Sigmoid colon (tissue), 7 donors: Measurements from ENCODE around the gene CCDC85C. TPM values are rescaled to one million over a fixed set of nuclear protein-coding genes. Genes with fewer than 3 reads are reported as not detected.

Experiments
- DNase-seq: peaks from one replicate; pipeline ENCODE4 v3.0.0-alpha.2; 2019
- H3K27ac ChIP-seq, 4 donors: fragments of 200-600 bp; sonication (generic); one replicate each; pipeline ENCODE4 v1.5.1; 2016 to 2019; ENCODE audit warnings: mild to moderate bottlenecking in 1 of 4
- H3K27me3 ChIP-seq, 3 donors: fragments of 200-600 bp; sonication (generic); one replicate each; pipeline ENCODE4 v1.5.1; 2019; ENCODE audit warnings: mild to moderate bottlenecking in 1 of 3
- H3K36me3 ChIP-seq, 4 donors: fragments of 200-600 bp; sonication (generic); one replicate each; pipeline ENCODE4 v1.5.1; 2016 to 2019
- H3K4me1 ChIP-seq, 4 donors: fragments of 200-600 bp; sonication (generic); one replicate each; pipeline ENCODE4 v1.5.1; 2017 to 2019
- H3K4me3 ChIP-seq, 4 donors: fragments of 200-600 bp; sonication (generic); one replicate each; pipeline ENCODE4 v1.5.1; 2017 to 2019; ENCODE audit warnings: mild to moderate bottlenecking in 2 of 4, moderate library complexity in 1 of 4
- H3K9me3 ChIP-seq, 4 donors: fragments of 200-600 bp in 3 of 4; sonication (generic) in 3 of 4; one replicate each; pipeline versions ENCODE4 v1.5.1 to v1.6.1; 2013 to 2019
- EP300 ChIP-seq, 4 donors: sonication (generic); formaldehyde crosslinking; IDR thresholded peaks; one replicate each; pipeline ENCODE4 v1.6.1; 2017; ENCODE audit warnings: antibody characterized with exemption in 4 of 4
- POLR2A ChIP-seq, 2 donors: fragments of 450-650 bp; IDR thresholded peaks; one replicate each; pipeline ENCODE4 v1.6.1; 2016; ENCODE audit warnings: antibody characterized with exemption in 2 of 2, mild to moderate bottlenecking in 2 of 2, moderate library complexity in 2 of 2
- POLR2AphosphoS5 ChIP-seq, 4 donors: sonication (generic); formaldehyde crosslinking; IDR thresholded peaks; one replicate each; pipeline ENCODE4 v1.6.1; 2017; ENCODE audit warnings: antibody characterized with exemption in 4 of 4
- WGBS, 2 donors: extraction: QIAGEN DNeasy Blood & Tissue Kit; methylation state at CpG; one replicate each; pipeline ENCODE4 v1.1.7; 2013; 5-methylcytosine and 5-hydroxymethylcytosine counted together
- intact Hi-C: fragments of 100-400 bp; cut with DNase I; formaldehyde crosslinking; loops from one replicate; pipeline ENCODE4 v1.15.1; 2023
- polyA plus RNA-seq, 3 donors: library from polyadenylated mRNA; stranded (reverse); fragments of 200-250 nt; gene quantifications; one replicate each; pipeline ENCODE4 v1.2.3, GENCODE V29; 2013
- total RNA-seq, 4 donors: library from RNA; depleted of rRNA; stranded (reverse); fragments of >200 nt; gene quantifications; one replicate each; pipeline ENCODE4 v1.1.0, GENCODE V29; 2016
- TF ChIP-seq, protein P1 (sequence below), 4 experiments: fragments of 450-650 bp in 3 of 4; fragments of 200-600 bp in 1 of 4; IDR thresholded peaks; one replicate each; pipeline ENCODE4 v1.5.1; 2016 to 2019; ENCODE audit warnings: antibody characterized with exemption in 4 of 4, mild to moderate bottlenecking in 3 of 4, moderate library complexity in 2 of 4
- donor health status: healthy with polysubstance abuse.
- donor health status: Bipolar disorder and iron deficiency.
- donor health status: healthy.

The CCDC85C gene
- total and polyA plus RNA-seq, 7 donors, result 11.4 to 79.0 (median 28.1) TPM

DNA sequence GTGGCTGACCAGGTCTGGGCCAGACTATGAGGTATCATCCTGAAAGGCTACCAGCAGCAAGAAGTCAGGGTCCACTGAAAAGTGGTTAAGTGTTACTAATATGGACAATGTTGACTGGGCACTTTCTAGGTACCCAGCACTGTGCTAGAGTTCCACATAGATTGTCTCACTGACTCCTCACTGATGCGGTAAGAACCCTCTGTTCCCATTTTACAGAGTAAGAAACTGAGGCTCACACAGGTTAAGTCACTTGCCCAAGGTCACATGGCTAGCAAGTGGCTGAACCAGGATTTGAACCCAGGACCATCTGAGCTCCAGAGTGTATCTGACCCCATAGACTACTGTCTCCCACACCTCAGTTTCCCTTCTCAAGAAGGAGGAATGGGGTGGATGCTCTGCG, 4.6 kb upstream of the CCDC85C start:
- 99 to 100% methylated on average over 2 of the region's 2 CpGs for WGBS, 2 donors
- Histone ChIP-seq H3K27me3 (no peaks in the 10 kb centered on the region), H3K36me3 (no peaks in the 10 kb centered on the region), H3K4me1 (peaks cover 0 to 21% (median 11%) of the 10 kb centered on the region in 4 donors), H3K27ac (no peak overlapping the region), H3K4me3 (no peak overlapping the region), H3K9me3 (no peaks in the 10 kb centered on the region)
- TF ChIP-seq POLR2AphosphoS5 (IDR thresholded peaks at IDR 0.05), result no peak
- DNase-seq, result no peak
- intact Hi-C loops, result no loop called here

DNA sequence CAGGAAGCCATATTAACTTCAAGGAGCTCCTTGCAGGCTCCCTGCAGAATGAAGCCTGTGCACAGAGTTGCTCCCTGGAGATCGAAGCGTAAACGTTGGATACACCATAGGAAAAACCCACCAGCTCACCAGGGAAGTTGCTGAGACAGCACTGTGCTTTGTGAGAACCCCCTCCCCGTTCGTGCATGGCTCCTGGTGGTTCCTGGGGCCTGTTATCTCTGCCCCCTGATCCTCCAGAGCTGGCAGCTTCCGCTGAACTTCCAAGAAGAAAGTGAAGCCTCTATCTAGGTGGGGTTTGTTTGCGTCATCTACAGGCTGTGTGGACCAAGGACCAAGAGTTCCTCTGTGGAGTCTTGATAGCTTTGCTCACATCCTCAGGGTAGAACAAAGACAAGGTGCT, 2.4 kb upstream of the CCDC85C start:
- Histone ChIP-seq H3K27me3 (no peaks in the 10 kb centered on the region), H3K4me3 (no peak overlapping the region), H3K4me1 (peaks cover 0 to 39% (median 20%) of the 10 kb centered on the region in 4 donors), H3K9me3 (no peaks in the 10 kb centered on the region), H3K36me3 (no peaks in the 10 kb centered on the region), H3K27ac (no peak overlapping the region)
- WGBS, 2 donors, result 85 to 88% methylated on average over 7 of the region's 7 CpGs
- no peak for DNase-seq
- intact Hi-C loops, result no loop called here
- TF ChIP-seq POLR2AphosphoS5 (IDR thresholded peaks at IDR 0.05), result no peak
- no peak for TF ChIP-seq POLR2A (IDR thresholded peaks at IDR 0.05)
- TF ChIP-seq, protein P1, sequence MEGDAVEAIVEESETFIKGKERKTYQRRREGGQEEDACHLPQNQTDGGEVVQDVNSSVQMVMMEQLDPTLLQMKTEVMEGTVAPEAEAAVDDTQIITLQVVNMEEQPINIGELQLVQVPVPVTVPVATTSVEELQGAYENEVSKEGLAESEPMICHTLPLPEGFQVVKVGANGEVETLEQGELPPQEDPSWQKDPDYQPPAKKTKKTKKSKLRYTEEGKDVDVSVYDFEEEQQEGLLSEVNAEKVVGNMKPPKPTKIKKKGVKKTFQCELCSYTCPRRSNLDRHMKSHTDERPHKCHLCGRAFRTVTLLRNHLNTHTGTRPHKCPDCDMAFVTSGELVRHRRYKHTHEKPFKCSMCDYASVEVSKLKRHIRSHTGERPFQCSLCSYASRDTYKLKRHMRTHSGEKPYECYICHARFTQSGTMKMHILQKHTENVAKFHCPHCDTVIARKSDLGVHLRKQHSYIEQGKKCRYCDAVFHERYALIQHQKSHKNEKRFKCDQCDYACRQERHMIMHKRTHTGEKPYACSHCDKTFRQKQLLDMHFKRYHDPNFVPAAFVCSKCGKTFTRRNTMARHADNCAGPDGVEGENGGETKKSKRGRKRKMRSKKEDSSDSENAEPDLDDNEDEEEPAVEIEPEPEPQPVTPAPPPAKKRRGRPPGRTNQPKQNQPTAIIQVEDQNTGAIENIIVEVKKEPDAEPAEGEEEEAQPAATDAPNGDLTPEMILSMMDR (IDR thresholded peaks at IDR 0.05), result no peak
- TF ChIP-seq EP300 (IDR thresholded peaks at IDR 0.05), result no peak

GRCh38 chr14:99605299-99605961, 1.4 kb upstream of the CCDC85C start:
- peak overlapping the region; percentile 76 to 89 (median 80) for H3K4me3 ChIP-seq
- H3K9me3 ChIP-seq, result no peaks in the 10 kb centered on the region
- intact Hi-C loops, result loop anchor here (2.0 kb wide), 1 partner anchor 17 kb away; no protein-coding TSS in a partner anchor
- no peaks in the 10 kb centered on the region for H3K27me3 ChIP-seq
- WGBS, 2 donors, result 1 to 3% methylated on average over 38 of the region's 38 CpGs
- TF ChIP-seq POLR2A (IDR thresholded peaks at IDR 0.05), result no peak
- TF ChIP-seq EP300 (IDR thresholded peaks at IDR 0.05), result no peak
- peak in 3 of 4 donors; percentile 22 to 42 (median 41) for TF ChIP-seq POLR2AphosphoS5 (IDR thresholded peaks at IDR 0.05)
- TF ChIP-seq, protein P1 (IDR thresholded peaks at IDR 0.05), result peak in 1 of 4 experiments; percentile 8
- H3K36me3 ChIP-seq, result no peaks in the 10 kb centered on the region
- H3K4me1 ChIP-seq, result peaks cover 0 to 48% (median 29%) of the 10 kb centered on the region in 4 donors
- peak overlapping the region; percentile 95 to 98 (median 96) for H3K27ac ChIP-seq
- peak; percentile 83 for DNase-seq

- Histone ChIP-seq H3K9me3 (no peaks in the 10 kb centered on the region), H3K4me3 (peak overlapping the region; percentile 76 to 89 (median 80)), H3K36me3 (no peaks in the 10 kb centered on the region), H3K27me3 (no peaks in the 10 kb centered on the region), H3K27ac (peak overlapping the region; percentile 95 to 98 (median 96)), H3K4me1 (peaks cover 0 to 54% (median 35%) of the 10 kb centered on the region in 4 donors)
- 0 to 1% methylated on average over 50 of the region's 50 CpGs for WGBS, 2 donors
- TF ChIP-seq EP300 (IDR thresholded peaks at IDR 0.05) (no peak), POLR2A (IDR thresholded peaks at IDR 0.05) (no peak), POLR2AphosphoS5 (IDR thresholded peaks at IDR 0.05) (no peak)
- TF ChIP-seq, protein P1 (IDR thresholded peaks at IDR 0.05), result no peak
- intact Hi-C loops, result loop anchor here (2.0 to 5.0 kb wide), 3 partner anchors 18 to 68 kb away; no protein-coding TSS in a partner anchor
- no peak for DNase-seq
These were observed 825 bp upstream of the CCDC85C start for GRCh38 chr14:99604766-99605298.

GRCh38 chr14:99604278-99604765, 315 bp upstream of the CCDC85C start:
- peaks cover 0 to 56% (median 40%) of the 10 kb centered on the region in 4 donors for H3K4me1 ChIP-seq
- peak in 1 of 4 donors; percentile 15 for TF ChIP-seq EP300 (IDR thresholded peaks at IDR 0.05)
- TF ChIP-seq POLR2A (IDR thresholded peaks at IDR 0.05), result peak in 1 of 2 donors; percentile 25
- peak in 3 of 4 donors; percentile 40 to 73 (median 52) for TF ChIP-seq POLR2AphosphoS5 (IDR thresholded peaks at IDR 0.05)
- TF ChIP-seq, protein P1 (IDR thresholded peaks at IDR 0.05), result no peak
- no peaks in the 10 kb centered on the region for H3K27me3 ChIP-seq
- no peaks in the 10 kb centered on the region for H3K36me3 ChIP-seq
- H3K4me3 ChIP-seq, result peak overlapping the region; percentile 76 to 89 (median 80)
- H3K27ac ChIP-seq, result peak overlapping the region; percentile 95 to 98 (median 96)
- WGBS, 2 donors, result 1% methylated on average over 65 of the region's 65 CpGs
- no peaks in the 10 kb centered on the region for H3K9me3 ChIP-seq
- intact Hi-C loops, result loop anchor here (2.0 to 5.0 kb wide), 3 partner anchors 18 to 67 kb away; no protein-coding TSS in a partner anchor
- DNase-seq, result peak; percentile 98
